H1 (cell line): ENCODE data around the gene C1orf174.

Experiments
- CREB1 ChIP-seq: IDR thresholded peaks from 2 replicates; pipeline ENCODE4 v1.6.1; 2012; ENCODE audit warnings: inconsistent platforms
- CTCF ChIP-seq, 3 experiments: IDR thresholded peaks; 1 replicate in 2 of 3; 2 replicates in 1 of 3; pipeline versions ENCODE4 v1.5.1 to v1.6.1; 2011; ENCODE audit warnings: low read length in 3 of 3, mild to moderate bottlenecking in 3 of 3, inconsistent platforms in 2 of 3, low read depth in 1 of 3, moderate library complexity in 1 of 3; ENCODE audit not compliant: insufficient read depth in 1 of 3; ENCODE audit errors: control extremely low read depth in 1 of 3
- E2F6 ChIP-seq: IDR thresholded peaks from 2 replicates; pipeline ENCODE4 v1.6.1; 2012; ENCODE audit warnings: inconsistent platforms
- JUN ChIP-seq: IDR thresholded peaks from 2 replicates; pipeline ENCODE4 v1.6.1; 2011; ENCODE audit warnings: low read depth, mild to moderate bottlenecking, improper control_type of control experiment, low read length
- MAX ChIP-seq: IDR thresholded peaks from 2 replicates; pipeline ENCODE4 v1.6.1; 2012; ENCODE audit warnings: inconsistent platforms
- POLR2A ChIP-seq, 2 experiments: IDR thresholded peaks; 1 replicate in 1 of 2; 2 replicates in 1 of 2; pipeline ENCODE4 v1.6.1; 2011; ENCODE audit warnings: low read depth in 2 of 2, low read length in 2 of 2, mild to moderate bottlenecking in 2 of 2; ENCODE audit errors: control extremely low read depth in 1 of 2
- POLR2AphosphoS5 ChIP-seq: IDR thresholded peaks from 2 replicates; pipeline ENCODE4 v1.6.1; 2011; ENCODE audit warnings: low read depth, low read length
- SP2 ChIP-seq: IDR thresholded peaks from 2 replicates; pipeline ENCODE4 v1.6.1; 2012; ENCODE audit warnings: mild to moderate bottlenecking, low read length, inconsistent platforms
- SRF ChIP-seq: IDR thresholded peaks from 2 replicates; pipeline ENCODE4 v1.6.1; 2011; ENCODE audit warnings: mild to moderate bottlenecking, low read depth, low read length, moderate library complexity
- USF2 ChIP-seq: IDR thresholded peaks from 2 replicates; pipeline ENCODE4 v1.6.1; 2011; ENCODE audit warnings: low read length, improper control_type of control experiment
- YY1 ChIP-seq: IDR thresholded peaks from 2 replicates; pipeline ENCODE4 v1.6.1; 2011; ENCODE audit warnings: low read depth, mild to moderate bottlenecking, low read length

GRCh38 chr1:3896396-3897000, 3.6 kb downstream of the C1orf174 start:
- TF ChIP-seq CTCF (IDR thresholded peaks at IDR 0.05; ENCODE audit: control extremely low read depth in 1 of 3, insufficient read depth in 1 of 3, low read depth in 1 of 3, low read length in 3 of 3) (no peak), CREB1 (no peak), MAX (no peak), SRF (no peak), E2F6 (no peak), POLR2A (IDR thresholded peaks at IDR 0.05; ENCODE audit: control extremely low read depth in 1 of 2, low read depth in 2 of 2, low read length in 2 of 2) (no peak), POLR2AphosphoS5 (no peak), USF2 (no peak), JUN (no peak), SP2 (no peak), YY1 (no peak)
